Epidermal melanocyte (primary cell): Measurements from ENCODE around the gene ZNF710.

Experiments used
- DNase-seq: peaks from one replicate; pipeline ENCODE4 v3.0.0; 2011; ENCODE audit warnings: low spot score; ENCODE audit not compliant: insufficient read length

Gene ZNF710

DNA sequence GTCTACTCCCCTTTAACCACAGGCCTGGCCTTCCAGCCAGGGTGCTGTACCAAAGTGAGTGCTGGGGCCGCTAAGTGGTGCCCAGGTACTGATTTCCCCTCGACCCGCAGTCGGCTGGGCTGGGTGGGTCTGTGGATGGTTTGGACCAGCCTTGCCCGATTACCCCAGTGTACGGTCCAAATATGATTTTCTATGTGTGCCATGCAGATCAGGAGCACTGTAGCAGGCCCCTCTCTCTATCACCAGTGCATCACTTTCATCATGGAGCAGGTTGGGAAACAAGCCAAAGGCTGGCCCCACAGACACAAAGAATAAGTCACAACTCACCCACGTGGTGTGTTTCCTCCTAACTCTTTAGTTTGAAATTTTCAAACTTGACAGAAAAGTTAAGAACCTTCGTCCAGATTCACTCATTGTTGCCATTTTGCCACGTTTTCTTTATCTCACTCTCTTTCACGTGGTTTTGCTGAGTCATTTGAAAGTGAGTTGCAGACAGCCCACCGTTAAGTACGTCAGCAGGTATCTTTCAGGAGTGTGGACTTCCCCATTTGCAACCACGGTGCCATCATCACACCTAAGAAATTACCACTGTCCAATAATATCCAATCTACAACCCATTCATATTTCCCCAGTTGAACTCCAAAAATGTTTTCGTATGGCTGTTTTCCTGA is 37.0 kb downstream of the ZNF710 start:
- DNase-seq, result no peak

DNA sequence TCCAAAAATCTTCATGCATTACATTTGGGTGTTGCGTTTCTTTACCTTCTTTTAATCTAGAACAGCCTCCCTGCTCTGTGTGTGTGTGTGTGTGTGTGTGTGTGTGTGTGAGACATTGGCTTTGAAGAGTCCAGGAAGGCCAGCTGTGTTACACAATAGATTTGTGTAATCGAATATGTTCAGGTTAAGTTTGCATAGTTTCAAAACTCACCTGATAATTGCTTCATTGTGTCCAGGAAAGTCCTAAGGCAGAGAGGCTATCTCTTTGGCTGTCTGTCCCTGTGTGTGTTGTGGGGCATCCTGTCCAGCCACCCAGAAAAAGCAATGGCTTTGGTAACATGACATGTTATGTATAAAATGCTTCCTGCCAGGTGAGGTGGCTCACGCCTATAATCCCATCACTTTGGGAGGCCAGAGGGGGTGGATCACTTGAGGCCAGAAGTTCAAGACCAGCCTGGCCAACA is 37.5 kb downstream of the ZNF710 start:
- DNase-seq, result no peak

DNA sequence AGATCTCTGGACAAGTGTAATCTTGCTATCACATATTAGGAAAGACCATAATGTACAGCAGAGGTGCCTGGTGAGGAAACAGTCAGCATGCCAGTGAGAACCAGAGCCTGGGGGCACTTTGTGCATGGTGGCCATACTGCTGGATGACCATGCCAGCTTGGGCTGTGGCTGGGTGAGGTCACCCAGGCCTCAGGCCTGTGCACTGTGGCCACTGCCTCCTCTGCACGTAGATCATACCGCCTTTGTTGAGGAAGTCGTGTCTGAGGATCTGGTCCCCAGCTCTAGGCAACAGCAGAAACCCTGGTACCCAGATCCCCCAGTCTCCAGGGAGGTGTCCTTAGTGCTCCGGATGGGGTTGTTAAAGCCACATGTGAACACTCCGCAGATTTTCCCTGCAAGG is 38.9 kb downstream of the ZNF710 start:
- no peak for DNase-seq

DNA sequence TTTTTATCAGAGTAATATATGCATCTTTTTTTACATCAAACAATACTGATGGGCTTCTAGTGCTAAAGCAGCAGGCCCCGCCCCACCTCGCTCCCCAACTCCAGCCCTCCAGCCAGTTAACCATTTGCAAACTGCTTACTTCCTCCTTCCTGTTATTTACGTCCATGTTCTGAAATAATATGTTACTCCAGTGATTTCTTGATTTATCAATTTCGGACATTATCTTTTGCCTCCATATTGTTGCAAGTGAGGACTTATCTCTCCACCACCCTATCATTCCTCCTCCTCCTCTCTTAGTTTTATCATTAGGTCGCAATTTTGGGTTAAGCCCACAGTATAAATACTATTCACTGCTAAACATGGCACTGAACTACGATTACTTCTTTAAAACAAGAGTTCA is 39.5 kb downstream of the ZNF710 start:
- DNase-seq, result no peak

DNA sequence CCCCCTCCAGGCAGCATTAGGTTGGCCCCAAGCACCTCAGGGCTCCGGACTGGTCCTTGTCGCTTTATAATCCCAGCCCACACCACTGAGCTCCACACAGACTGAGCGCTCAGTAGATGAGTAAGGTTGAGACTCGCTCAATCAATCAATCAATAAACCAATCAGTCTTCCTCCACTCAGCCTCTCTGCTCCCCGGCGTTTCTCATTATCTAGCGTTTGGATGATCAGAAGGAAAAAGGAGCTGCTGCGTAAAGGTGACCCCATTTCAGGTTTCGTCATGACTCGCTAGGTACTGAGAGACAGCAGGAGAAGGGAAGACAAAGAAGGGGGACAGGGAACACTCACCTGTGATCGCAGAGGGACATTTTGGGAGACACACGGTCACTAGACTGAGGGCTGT is 41.2 kb downstream of the ZNF710 start:
- DNase-seq, result no peak

DNA sequence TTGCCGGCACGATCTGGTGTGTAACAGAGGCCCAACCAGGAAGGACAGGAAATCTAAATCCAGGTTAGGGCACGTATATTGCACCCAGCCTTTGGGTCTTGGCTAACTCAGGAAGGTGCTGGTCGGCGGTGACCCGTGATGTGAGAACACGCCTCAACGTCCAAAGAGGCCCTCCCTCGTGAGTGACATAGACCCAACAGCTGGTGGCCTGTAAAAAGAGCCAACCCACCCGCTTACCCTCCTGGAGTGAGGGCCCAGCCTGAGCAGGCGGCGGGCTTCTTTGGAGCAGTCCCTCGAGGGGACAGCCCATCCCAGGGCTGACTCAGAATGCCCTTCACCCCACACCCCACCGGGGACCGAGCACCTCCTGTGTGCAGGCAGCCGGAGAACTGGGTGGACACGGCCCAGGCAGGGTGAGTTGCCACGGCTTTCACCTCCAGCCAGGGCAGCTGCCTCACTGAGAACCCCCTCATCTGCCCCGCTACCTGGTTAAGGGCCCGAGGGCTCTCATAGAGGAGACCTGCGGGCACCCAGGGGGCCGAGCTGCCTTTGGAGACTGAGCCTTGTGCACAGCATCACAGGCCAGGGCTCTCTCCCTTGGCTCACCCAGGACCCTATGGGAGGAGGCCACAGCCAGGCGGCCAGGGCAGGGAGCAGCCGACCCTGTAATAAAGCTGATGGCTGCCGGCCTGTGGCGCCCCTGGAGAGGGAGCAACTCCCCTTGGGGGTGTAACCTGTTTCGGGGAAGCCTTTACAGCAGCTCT is 41.8 kb downstream of the ZNF710 start:
- DNase-seq, result no peak

DNA sequence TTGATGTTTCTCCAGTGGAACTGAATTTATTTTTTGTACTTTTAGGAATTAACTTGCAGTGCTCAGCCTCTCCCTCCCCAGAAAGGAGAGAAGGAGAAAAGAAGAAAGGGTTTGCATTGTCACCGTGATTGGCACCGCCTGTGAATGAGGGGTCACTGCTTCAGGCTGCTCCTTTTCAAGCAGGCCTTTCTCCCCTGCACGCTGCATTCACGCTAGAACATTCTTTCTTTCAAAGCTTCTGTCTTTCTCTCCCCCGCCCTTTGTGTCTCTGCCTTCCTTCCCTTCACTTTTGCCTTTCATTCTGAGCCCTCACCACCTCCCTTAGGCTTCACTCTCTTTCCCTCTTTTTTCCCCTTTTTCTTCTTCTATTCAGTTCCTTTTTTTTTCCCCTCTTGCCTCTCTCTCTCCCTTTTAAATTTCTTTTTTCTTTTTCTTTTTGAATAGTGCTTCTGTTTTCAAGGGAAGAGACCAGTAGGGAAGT is 42.4 kb downstream of the ZNF710 start:
- DNase-seq, result no peak

DNA sequence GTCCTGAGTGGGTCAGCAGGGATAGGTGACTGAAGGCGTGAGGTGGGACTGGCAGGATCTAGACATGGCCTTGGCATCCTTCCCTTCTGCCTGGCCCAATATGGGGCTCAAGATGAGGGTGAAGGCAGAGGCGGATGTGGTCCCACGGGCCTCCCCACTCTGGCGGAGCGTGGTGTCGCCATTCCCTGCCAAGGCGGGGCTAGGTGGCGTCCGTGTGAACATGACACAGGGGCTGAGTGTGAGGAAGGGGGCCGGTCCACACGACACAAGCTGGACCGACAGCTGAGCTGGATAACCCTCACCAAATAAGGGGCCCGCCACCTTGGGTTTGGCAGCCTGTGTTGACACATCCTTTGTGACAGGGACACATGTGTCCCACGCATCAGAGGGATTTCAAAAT is 43.1 kb downstream of the ZNF710 start:
- no peak for DNase-seq

DNA sequence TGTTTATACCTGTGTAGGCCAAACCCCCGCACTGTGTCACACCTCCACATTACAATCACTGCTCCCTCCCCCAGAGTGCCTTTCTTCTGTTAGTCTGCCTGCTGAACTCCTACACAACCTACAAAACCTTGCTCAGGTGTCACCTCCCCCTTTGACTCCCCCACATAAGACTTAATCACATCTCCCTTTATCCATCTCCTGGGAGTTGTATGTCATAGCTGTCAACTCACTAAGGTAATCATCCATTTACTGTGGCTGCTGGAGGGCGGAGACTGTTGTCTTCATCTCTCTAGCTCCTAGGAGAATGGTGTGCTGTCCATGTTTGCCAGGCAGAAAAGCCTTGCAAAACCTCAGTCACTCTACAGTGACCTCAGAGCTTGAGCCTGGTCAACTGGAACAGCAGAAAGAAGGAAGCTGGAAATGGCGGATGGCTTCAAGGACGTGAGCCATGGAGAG is 43.8 kb downstream of the ZNF710 start:
- no peak for DNase-seq

DNA sequence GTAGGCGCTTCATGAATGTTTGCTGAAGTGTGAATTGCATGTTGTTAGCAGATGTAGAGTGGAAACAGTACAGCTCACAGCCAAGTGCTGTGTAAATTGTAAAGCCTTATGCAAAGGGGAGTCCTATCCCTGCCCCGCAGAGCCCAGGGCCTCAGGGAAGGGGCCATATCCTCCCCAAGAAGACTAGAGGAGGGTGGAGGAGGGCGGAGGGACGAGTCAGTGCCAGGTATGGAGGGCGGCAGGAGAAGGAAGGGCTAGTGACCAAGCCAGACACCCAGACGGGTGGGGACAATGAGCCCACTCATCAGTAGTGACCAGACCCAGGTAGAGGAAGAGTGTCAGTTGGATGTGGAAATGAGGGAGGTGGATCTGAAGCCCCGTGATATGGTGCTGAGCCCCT is 45.2 kb downstream of the ZNF710 start:
- DNase-seq, result no peak

DNA sequence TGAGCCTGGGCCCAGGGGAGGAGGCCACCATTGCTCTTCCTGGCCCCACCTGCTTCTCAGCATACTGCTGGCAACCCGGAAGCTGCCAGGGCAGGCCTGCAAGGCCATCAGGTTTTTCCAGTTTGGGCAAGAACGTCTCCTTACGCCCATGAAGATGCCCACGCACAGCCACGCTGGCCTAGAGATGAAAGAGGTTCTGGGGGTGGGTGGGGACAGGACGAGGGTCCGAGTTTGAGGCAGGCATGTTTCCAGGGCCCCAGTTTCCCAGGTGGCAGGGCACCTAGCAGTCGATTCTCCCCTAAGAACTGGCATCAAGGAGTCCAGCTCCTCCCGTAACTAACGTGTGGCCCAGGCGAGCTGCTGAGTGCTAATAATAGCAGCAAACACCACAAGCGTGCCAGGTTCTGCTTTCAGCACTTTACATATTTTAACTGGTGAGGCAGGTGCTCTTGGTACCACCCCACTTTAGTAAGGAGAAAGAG is 45.8 kb downstream of the ZNF710 start:
- DNase-seq, result no peak

DNA sequence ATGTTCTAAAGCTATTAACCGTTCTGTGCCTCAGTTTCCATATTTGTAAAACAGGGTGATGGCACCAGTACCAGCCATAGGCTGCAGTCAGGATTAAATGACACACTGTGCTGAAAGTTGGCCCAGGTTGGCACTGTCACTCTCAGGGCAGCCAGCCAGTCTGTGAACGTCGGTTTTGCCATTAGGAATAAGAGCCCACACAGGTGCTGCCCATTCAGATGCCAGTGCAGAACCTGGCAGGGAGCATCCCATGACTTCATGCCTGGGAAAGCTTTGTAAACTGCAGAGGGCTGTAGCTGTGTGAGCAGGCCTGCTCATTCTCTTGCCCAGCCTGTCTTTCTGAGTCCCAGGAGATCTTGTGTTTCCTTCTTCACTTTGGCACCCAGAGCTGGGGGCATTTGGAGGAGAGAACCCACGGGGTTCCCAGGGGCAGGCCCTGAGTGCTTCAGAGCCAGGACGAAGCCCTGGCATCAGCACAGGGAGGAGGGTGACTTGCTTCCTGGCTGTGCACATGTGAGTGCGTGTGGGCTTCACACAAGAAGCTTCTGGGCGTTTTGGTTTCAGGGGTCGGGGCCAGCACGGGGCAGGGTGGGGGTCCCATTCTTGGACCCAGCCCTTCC is 46.9 kb downstream of the ZNF710 start:
- no peak for DNase-seq

DNA sequence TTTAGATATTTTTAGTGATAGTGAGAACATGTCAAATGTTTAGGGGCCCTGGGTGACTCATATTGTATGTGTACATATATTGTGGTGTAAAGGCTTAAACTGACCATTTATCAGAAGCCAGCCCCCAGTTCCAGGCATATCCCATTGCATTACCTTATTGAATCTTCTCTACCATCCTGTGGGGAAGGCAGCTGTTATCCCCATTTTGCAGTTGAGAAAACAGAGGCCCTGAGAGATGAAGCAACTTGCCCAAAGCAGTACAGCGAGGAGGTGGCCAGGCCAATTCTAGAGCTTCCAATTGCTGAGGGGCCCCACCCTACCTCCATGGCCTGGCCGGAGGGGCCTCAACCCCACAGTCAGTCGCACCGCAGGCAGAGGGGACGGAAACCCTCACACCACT is 47.9 kb downstream of the ZNF710 start:
- DNase-seq, result no peak

DNA sequence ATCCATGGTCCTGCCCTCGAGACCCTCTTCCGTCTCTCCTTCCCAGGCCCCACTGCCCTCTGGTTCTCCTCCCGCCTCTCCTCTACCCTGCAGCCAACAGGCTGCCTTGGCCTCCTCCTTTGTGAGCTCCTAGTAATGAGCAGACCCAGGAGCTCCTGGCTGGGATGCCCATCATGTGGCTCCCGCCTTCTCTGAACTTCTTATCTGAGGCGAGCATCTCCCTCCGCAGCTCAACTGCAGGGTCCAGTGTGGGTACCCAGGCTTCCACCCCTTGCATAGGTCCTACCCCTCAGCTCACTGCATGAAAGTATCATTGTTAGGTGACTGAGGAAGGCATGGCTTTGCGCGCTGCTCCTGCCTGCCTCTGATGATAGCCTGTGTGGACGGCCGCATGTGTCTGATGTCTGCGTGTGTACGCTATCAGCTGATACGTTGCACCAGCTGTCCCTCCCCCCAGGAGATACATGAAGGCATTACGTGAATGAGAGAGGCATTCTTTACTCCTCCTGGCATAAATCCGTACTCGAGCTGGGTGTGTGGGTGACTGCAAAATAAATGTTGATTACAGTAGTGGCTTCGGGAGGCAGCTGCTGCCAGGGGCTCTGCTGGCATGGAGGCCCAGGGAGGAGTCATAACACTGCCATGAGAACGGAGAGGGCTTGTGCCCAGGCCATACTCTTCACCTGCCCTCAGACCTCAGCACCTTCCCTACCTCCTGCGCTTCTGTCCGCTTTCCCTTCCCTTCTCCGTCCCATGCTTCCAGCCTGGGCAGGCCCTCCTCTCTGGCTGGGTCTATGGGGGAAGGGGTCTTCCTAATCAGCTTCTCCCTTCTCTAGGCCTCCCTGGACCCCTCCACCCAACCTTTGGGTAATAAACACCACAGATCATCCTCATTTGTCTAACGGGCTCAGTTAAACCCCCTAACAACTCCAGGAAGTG is 48.8 kb downstream of the ZNF710 start:
- no peak for DNase-seq

DNA sequence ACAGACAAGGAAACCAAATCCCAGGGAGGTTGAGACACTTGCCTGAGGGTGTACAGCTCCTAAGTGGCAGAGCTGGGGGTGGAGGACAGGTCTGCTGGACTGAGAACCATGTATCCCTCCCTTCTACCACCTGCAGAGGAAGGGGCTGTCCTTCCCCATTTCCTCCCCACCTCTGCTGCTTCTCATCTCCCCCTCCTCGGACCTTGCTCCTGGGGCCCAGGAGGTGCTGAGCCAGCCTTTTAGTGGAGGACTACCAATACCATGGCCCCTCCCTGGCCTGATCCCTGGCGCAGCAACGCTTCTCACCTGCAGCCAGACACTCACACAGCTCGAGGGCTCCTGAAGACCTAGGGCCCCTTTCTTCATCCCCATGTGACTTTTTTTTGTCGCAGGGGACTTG is 50.8 kb downstream of the ZNF710 start:
- DNase-seq, result no peak

DNA sequence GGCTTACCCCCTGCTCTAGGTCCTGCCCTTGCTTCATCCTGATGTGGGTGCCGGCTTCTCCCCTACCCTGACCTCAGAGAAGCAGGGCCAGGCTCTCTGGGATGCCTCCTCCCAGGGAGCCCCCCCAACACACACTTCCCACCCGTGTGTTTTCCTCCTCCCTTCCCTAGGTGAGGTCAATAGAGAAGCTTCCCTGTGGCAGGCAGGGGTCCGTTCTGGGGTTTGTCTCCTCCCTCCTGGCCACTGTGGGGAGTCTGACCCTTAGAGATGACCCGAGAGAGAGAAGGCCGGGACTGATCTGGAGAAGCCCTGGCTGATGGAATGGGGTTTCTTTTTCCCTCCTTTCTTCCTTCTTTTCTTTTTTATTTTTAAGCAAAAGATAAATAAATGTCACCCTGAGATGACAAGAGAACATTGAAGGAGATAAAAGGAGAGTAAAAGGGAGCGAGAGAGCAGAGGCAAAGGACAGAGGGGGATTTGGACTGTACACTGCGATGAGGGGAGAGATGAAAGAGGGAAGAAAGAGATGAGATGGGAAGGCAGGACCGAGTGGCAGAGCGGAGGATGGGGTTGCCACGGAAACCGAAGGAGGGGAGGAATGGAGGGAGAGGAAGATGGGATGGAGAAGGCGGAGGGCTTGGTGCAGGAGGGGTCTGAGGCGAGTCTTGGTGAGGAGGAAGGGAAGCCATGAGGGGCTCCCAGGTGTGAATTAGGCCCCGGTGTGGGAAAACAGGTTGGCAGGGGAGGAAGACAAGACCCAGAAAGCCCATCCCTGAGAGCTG is 52.8 kb downstream of the ZNF710 start:
- no peak for DNase-seq

DNA sequence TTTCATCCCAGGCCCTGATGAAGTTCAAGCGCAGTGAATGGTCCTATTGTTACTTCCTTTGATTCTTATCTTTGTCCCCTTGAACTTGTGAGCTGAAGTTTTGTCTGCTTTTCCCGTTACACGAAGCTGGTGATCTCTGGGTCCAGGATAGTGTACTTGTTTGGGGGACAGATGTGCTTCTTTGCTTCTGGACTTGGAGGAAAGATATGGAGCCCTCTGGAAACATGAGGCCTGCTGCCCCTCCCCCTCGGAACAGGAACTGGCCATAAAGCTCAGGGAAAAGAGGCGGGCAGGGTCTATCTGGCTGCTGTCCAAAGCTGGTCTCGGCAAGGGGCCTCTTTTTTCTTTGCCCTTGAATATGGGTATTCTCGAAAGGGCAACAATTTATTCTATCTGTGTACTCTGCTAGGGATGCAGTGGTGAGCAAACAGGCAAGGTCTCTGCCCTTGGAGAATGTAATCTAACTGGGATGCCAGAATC is 53.5 kb downstream of the ZNF710 start:
- DNase-seq, result no peak

DNA sequence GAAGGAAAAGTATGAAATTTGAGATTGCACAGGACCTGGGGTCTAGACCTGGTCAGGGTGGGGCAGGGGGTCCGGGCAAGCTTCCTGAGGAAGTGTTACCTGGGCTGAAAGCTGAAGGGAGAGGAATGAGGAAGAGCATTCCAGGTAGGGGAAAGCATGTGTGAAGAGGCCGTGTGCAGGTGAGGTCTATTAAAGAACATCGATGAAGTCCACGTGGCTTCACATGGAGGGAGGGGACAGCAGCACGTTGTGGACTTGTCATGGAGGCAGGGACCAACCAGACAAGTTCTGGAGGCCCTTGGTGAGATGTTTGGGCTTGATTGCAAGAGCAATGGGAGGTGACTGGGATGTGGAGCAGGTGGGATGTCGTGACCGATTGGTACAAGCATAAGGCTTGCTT is 54.1 kb downstream of the ZNF710 start:
- no peak for DNase-seq

DNA sequence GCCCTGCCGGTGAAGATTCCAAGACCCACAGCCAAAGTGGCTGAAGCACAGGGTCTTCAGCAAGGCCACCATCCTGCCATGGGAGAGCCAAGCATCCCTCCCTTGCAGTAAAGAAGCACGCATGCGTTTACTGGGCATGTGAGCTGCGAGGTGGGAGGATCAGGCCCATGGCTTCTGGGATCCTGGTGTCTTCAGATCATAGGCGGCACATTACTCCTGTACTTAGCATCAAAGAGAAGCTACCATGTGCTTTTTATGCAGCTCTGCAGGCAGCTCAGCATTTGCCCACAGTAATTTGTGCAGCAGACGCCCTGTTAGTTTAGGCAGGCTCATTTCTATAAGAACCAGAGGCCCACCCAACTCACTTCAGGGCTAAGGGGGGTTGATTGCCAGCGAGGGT is 55.4 kb downstream of the ZNF710 start:
- no peak for DNase-seq

DNA sequence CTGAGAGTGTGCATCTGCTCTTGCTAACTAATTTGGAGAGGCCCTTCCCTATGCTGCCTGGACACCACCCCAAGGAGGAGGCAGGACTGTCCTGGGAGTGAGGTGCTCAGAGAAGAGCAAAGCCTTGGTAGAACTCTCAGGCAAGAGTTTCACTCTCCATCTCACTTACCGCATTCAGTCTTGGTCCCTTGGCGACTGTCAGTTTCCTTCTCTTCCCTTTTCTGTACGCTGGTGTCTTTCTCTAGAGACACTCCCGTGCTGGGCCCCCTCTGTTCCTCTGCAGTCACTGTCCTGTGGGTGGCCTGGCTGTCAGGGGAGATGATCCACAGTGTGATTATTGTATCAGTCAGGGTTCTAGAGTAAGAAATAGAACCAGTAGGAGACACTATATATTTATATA is 57.2 kb downstream of the ZNF710 start:
- DNase-seq, result no peak
